Stimulated activated CD4-positive, alpha-beta T cell treated with anti-CD3 and anti-CD28 coated beads, Interleukin-2, amount 100 ng/mL, for 48 hours (primary cell): Measurements from ENCODE around the gene ZNF407.

Source experiments
- DNase-seq, 2 donors: peaks; one replicate each; pipeline ENCODE4 v3.0.0-alpha.2; 2020

Gene ZNF407

DNA sequence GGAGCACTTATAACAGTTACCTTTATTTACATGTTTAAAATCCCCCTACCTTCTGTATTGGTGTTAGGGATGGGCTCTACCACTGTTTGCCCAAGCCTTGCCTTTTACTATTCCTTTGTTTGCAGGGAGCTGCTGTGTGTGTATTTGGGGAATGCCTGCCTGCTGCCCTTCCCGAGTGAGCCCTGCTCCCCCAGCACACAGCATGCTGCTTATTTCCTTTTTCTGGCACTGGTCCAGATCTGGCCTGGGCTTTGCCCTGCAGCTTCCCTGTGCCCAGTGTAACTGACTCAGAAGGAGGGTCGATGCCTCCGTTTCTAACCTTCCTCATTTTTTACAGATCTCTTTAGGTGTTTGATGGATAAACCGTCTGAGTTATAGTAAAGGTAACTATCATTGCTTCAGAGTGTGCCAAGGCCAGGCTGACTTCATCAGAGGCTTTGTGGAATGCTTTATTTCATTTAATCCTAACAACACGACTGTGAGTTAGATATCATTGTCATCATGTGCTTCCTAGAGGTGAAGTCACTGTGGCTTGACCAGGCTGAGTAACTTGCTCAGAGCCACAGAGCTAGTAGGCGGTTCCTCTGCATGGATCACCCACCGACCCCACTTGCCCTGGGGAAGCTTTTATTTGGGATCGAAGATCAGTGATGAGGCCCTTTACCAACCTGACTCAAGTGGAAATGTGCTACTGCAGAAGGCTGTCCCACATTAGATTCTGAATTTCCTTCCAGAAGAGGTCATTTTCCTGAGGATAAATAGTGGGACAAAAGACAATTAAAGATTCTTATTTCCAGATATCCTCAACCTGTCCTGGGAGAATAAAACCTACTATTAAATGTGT, 238.8 kb downstream of the ZNF407 start:
- DNase-seq, result no peak

DNA sequence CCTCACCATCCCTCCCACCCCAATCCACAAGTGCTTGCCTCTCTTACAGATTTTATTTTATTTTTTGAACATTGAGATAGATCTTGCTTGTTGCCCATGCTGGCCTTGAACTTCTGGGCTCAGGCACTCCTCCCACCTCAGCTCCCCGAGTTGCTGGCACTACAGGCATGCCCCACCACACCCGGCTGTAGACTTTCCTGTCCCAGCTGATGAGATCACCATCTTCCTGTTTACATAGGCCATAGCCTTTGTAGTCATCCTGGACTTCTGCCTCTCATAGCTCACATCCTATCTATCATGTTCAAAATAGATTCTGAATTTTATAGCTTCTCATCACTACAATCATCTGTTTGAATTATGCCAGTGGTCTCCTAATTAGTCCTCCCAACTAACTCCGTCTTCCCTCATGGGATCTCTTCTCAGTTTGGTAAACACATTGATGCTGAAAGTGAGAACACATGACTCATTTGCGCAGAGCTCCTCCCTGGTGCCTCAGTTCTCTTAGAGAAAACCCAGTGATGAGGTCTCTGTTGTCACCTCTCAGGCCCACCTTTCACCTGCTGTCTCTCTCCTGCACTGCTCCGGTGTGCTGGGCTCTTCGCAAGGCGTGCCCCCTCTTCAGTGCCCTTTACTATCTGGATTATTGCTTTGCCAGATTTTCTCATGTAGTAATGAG, 243.0 kb downstream of the ZNF407 start:
- DNase-seq, result no peak

DNA sequence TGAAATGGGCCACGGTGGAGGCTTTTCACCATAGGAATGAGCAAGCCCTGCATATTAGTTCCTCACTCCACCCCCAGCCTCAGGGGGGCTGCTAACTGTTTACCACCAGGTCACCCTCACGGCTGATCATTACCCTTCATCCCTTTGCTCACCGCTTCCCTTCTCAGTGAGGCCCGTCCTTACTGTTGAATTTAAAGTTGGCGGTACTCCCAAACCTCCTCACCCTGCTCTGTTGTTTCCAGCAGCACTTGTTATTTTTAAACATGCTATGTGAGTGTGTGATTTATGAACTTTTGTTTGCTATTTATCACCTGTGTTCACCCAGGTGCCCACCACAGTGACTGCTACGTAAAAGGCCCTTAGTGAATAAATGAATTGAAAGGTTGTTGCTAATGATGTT, 243.6 kb downstream of the ZNF407 start:
- DNase-seq, result no peak

DNA sequence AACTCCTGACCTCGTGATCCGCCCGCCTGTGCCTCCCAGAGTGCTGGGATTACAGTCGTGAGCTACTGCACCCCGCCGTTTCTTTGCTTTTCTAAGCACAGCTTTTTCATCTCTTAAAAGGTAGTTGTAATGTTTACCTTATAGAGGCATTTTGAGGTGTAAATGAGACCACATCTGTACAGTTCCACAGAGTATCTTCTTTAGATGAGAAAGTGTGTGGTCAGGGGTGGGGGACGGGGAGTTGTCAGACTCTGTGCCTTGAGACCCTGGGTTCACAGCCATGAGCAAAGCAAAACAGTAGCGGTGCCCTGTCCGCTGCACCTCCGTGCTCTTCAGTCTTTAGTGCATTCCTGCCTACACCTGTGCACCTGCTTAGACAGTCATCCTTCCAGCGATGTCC, 251.6 kb downstream of the ZNF407 start:
- no peak for DNase-seq

DNA sequence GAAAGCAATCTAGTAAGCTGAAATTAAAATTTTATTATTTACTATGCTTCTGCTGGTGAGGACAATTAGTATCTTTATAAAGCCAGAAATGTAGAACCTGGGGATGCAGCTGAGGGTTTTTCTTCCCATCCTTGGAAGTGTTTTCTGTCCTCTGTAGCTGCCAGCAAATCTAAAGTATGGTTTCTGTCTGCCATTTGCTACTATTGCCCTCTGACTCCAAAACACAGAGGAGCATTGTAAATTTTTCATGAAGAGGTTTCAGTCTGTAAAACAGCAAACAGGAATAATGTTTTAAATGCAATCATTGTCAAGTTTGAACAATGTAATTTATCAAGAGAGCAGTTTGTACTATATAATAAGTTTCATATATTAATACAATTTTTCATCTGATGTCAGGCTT, 258.8 kb downstream of the ZNF407 start:
- no peak for DNase-seq

DNA sequence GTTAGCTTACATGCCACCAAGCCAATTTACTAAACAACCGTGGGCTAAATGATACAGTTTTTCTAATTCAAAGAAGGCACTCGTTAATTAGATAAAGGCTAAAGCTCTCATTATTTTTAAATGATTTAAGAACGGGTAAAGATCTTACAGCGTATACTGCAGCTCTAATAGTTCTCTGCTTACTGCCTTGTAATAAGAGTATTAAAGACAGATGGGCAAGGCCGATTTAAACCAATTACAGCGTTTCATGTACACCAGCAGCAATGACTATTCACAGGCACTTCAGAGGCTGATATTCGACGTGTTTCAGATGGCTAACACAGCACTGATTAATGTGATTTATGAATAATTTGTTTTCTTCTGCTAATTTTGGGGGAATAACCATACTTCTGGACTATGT, 259.3 kb downstream of the ZNF407 start:
- no peak for DNase-seq

DNA sequence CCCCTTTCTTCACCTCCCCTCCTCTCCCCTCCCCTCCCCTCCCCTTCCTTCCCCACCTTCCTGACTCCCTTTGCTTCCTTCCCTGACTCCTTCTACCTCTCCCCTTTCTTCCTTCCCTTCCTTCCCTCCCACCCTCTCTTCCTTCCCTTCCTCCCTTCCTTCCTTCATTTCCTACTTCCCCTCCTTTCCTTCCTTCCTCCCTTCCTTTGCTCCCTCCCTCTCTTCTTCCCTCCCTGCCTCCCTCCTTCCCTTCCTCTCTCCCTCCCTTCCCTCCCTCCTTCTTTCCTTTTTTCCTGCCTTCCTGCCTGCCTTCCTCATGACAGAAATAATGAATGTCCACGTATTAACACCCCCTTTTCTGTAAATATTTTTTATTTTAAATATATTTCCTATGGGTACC, 260.2 kb downstream of the ZNF407 start:
- DNase-seq, result no peak

DNA sequence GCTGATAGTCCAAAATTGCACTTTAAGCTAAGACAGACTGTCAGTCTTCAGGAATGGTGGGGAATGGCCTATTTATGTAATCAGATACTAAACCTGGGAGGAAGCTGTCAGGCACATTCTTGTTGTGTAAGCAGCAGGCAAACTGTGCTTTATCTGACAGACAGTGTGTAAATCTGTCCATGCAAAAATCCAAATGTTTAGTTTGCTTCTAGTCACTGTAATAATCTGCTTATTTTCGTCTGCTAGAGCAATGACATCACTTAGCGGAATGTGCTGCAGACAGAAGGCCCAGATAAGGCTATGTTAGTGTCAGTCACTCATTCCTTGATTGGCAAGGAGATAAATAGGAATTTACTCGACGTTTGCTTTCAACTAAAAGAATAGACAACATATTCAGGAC, 263.5 kb downstream of the ZNF407 start:
- DNase-seq, result no peak

DNA sequence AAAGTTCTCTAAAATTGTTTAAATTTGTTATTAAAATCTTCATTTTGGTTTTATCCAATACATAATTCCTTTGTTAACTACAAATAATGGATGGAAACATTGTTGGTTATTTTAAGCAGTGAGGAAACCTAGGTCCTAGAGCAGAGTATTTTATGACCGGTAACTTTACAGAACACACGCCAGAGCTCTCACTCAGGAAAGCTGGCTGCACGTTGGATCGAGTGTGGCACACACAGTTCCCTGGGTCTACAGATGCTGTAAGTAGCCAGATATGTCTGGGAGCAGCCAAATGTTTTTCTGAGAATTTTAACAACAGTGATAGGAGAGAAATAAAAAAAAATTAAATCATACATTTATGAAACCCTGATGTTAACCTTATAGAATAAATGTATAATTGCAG, 264.4 kb downstream of the ZNF407 start:
- DNase-seq, result no peak

DNA sequence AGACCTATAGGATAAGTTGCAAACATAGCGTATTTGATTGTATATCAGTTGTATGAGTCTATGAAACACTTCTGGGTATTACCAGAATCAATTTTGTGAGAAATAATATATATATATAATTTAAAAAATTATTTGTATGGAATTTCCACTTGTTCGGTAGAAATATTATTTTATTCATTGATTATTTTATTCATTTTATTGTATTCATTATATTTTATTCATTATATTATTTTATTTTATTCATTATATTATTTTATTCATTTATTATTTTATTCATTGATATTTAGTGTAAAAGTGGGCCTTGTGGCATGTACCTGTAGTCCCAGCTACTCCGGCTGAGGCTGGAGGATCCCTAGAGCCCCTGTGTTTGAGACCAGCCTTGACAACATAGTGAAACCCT, 268.9 kb downstream of the ZNF407 start:
- no peak for DNase-seq

DNA sequence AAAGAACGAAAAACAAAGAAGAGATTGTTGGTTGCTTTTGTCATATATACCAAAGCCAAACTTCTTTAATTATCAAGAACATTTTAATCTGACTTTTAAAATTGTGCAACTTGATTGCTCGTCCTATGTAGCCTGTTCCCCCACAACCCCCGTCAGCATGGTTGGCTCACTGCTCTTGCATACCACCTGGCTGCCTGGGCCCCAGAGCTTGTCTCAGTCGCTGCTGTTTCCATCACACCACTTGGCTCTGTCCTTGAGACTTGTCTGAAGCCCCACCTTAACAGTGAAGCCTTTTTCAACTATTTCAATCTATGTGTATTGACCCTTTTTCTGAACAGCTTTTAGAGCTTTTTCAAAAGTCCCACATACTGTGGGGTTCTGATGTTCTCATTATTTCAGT, 270.8 kb downstream of the ZNF407 start:
- DNase-seq, result no peak

DNA sequence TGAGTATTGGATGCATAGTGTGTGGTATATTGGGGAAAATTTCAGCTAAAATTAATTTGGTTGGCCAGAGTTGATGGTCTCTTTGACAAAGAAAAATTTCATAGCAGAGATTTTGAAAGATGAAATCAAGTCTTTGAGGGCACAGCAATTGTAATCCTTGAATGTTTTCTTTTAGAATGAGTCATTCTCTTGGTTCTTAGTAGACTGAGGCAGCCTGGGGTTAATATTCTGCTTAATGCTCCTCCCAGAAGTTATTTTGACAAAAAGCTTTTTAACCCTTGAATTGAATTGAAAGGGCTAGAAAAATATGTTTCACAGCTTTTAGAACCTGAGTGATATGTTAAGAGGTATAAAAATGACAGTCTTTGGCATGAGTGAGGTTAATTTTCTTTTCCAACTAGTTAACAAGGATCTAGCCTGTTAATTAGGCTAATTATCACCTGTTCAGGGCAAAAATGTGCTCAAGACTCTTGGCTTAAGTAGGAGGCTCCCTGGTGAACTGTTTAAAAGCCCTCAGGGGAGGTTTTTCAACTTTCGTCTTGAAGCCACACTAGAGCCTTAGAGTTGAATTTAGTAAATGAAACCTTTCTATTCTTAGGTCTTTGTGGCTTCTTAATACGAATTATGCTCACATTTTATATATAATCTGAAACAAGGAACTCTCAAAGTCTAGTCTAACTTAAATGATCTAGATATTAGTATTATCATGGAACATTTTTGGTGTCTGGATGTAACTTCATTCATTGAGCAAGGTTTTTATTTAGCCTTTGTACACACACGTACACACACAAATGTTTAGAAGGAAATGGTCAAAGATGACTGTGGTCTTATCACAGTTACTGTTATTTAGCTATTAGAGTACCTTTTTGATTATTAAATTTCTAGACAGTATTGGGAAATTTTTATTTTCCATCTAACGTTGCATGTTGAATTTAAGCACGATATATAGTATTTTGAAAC, 272.5 kb downstream of the ZNF407 start:
- DNase-seq, result no peak

DNA sequence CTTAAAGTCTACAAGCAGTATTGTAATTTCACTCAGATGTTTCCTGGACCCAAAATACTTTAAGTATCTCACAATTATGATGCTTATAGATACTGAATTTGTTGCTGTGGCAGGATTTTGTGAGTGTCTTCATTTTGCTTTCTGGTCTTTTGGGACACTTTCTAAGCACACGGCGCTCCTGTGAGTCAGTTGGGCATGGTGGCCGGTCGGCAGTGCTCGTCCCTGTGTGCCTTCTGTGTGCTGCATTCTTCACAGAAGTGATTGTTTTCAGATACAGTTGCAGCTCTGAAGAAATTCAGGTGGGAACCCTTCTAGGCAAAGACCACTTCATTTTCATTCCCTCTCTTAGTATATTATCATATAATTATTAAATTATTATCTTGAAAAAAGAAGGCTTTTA, 273.3 kb downstream of the ZNF407 start:
- DNase-seq, result no peak

DNA sequence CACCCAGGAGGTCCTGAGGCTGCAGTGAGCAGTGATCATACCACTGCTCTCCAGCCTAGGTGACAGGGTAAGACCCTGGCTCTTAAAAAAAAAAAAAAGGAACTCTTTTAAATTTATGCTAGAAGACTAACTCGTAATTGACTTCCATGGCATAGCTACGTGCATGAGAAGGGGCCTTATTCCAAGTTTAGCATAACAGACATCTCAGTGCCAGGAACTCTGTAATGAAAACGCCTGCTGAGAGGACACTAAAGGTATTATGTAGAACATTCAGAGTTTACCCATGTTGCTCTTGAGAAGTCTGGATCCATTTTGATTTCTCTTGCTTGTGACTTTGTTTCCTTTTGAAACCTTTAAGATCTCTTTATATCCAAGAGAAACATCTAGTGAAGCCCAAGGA, 276.0 kb downstream of the ZNF407 start:
- no peak for DNase-seq

DNA sequence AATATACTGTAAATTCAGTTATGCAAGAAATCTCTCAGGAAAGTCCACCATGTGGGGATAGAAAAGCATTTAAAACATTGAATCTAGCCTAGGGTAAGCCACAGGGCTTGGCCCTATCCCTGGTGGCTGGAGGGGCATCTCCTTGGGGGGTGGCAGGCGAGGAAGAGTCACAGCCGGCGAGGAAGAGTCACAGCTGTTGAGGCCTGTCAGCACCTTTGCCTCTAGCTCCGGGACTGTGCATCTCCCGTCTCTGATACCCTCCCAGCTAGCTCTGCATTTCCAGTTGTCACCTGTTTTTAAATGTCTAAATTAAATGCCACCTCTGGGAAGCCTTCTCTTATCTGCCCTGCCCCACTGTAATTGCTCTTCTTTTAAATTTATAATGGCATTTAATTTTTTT, 276.7 kb downstream of the ZNF407 start:
- no peak for DNase-seq

DNA sequence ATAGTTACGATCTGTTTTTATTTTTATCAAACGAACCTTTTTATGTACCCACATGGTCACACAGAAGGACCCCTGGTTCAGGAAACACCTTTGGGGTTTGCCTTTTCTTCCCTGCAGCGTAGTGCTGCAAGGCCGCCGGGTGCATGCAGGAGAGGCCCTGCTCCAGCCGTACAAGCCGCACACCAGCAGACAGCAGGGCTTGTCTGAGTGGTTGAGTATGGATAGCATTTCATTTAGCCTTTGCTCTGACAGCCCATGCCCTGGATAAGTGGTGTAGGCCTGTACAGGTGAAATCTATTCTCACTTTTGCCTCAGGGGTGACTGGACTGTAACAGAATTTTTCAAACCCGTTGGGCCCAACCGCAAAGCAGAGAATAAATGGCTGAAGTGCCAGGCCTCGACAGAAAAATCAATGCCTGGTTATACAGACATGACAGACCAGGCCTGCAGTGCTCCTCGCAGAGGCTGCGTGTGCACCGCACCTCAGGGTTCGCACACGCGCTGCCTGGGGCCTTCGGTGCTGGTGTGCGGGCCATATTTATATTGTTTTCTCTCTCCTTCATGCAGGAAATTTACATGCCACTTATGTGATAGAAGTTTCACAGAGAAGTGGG, 279.1 kb downstream of the ZNF407 start:
- DNase-seq, result no peak

DNA sequence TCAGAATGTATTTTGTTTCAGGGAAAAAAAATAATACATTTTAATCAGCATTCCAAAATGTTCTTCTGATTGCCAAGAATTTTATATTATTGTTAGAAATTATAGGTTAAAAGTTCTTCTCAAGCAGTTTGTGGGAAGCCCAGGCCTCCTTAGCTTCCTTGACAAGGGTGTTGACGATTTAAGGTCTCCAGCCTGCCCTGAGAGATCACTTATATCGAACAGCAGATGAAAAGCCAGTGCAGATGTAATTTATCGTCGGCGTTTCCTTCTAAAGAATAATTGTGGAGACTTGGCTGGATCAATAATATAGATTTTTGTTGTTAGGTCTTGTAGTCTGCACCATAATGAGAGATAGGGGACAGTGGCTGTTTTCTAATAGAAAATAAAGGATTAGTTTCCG, 280.6 kb downstream of the ZNF407 start:
- no peak for DNase-seq

DNA sequence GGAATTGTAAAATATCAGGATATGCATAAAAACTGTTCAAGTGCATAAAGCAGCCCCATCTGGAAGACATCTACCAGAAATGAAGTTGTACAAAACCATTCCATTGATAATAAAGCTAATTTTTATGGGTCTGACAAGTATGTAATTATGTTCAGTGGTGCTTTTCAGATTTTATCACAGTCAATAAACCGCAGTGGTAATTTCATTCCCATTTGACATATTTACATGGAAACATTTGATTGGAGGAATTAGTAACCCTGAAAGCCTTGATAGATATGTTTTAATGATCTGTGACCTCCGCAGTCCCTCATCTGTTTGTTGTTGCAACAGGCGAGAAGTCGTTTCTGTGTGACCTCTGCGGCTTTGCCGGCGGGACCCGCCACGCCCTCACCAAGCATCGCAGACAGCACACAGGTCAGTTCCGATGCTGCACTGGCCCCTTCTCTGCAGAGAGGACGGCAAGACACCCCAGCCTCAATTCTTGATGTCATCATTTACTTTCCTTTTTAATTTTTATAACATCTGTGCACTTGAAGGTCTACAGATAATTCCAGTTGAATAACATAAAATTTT, 283.1 kb downstream of the ZNF407 start:
- no peak for DNase-seq

DNA sequence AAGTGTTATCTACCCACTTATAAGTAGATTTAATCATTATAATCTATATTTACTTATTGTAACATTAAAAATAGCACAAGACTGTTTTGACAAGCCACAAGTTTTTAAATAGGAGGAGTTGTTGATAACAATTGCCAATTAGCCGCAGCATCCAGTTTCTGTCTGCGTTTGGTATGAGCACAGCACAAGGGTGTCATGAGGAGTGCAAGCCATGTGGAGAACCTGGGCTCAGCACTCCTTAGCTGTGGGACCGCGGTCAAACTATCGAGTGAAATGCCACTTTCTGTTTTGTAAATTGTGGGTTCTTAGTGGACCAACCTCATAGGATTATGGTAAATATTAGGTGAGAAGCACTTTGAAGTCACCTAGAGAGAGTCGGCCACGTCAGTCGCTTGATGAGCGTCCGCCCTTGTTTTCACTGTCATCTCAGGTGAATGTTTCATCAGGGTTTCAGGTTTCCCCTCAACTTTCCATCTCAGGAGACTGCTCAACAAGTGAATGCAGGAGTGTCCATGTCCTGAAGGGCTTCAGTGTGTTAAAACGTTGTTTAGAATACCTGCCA, 294.5 kb downstream of the ZNF407 start:
- DNase-seq, result no peak

DNA sequence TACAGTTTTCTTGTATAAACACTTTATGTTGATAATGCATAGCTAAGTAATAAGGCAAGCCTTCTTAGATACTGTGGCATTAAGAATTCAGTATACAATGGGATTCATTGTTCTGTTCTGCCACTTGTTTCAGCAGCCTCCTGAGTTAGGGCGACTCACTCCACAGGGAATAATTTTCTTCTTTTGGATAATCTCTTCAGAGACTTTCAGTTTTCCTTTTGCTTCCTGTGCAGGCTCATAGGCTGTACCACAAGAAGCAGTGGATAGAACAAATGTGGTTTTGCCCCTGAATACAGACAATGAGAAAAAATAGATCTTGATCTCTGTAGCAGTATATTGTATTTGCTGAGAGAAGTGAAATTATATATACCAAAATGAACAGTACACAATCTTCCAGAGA, 298.0 kb downstream of the ZNF407 start:
- no peak for DNase-seq

DNA sequence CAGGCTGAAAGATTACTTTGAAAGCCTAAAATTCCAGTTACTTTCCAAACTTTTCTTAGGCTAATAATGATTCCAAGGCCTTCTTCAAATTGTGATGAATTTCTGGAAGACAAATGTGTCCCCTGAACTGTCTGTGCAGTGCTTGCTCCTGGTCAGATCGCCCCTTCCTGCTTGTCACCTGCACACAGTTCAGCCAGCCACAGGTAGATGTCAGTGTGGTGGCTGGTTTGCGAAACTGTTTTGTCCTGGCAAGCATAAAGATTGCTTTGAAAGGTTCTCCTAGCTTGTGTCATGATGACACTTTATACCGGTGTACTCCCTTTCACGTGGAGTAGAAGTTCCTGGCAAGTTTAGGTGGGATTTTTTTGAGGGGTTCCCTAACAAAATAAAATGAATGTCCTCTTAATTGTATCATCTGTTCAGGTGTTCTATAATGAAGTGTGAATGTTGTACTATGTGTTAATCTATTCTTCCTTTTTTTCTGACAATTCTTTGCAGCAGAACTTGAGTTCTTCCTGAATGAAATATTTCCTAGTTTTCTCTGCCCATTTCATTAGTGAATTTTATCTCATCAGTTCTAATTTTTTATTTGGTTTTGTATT, 298.8 kb downstream of the ZNF407 start:
- DNase-seq, result peak; percentile 4
